Loucy (cell line): Measurements from ENCODE around the gene MELK.

ENCODE experiments used
- H2AFZ ChIP-seq: fragments of 200-600 bp; sonication (generic); 2 replicates; pipeline ENCODE4 v1.6.0; 2016; ENCODE audit warnings: antibody characterized with exemption, mild to moderate bottlenecking, low read length, moderate library complexity
- H3F3A ChIP-seq: fragments of 200-600 bp; 2 replicates; pipeline ENCODE4 v1.6.0; 2016; ENCODE audit warnings: antibody characterized with exemption, low read depth, mild to moderate bottlenecking
- H3K27me3 ChIP-seq: fragments of 200-600 bp; sonication (generic); 2 replicates; pipeline ENCODE4 v1.6.1; 2014; ENCODE audit warnings: low read length, mild to moderate bottlenecking; ENCODE audit not compliant: insufficient read depth, poor library complexity, severe bottlenecking
- H3K36me3 ChIP-seq: fragments of 200-600 bp; sonication (generic); 2 replicates; pipeline ENCODE4 v1.6.1; 2016; ENCODE audit warnings: low read length; ENCODE audit not compliant: insufficient read depth
- H3K4me1 ChIP-seq: fragments of 200-600 bp; sonication (generic); 2 replicates; pipeline ENCODE4 v1.5.1; 2014; ENCODE audit warnings: low read length, mild to moderate bottlenecking; ENCODE audit not compliant: insufficient read depth, poor library complexity, severe bottlenecking
- H3K4me2 ChIP-seq: fragments of 200-600 bp; sonication (generic); 2 replicates; pipeline ENCODE4 v1.6.0; 2014; ENCODE audit warnings: antibody characterized with exemption, low read length, low read depth, mild to moderate bottlenecking; ENCODE audit not compliant: poor library complexity, severe bottlenecking
- H3K4me3 ChIP-seq: fragments of 200-600 bp; sonication (generic); 2 replicates; pipeline ENCODE4 v1.5.1; 2014; ENCODE audit warnings: low read length, mild to moderate bottlenecking, mixed read lengths; ENCODE audit not compliant: poor library complexity, severe bottlenecking
- H3K79me2 ChIP-seq: fragments of 200-600 bp; sonication (generic); 2 replicates; pipeline ENCODE4 v1.6.1; 2014; ENCODE audit warnings: low read length; ENCODE audit not compliant: insufficient read depth
- H3K9ac ChIP-seq: fragments of 200-600 bp; sonication (generic); 2 replicates; pipeline ENCODE4 v1.6.0; 2014; ENCODE audit warnings: mild to moderate bottlenecking, low read depth, low read length, moderate library complexity; ENCODE audit not compliant: poor library complexity, severe bottlenecking
- H3K9me2 ChIP-seq: fragments of 200-600 bp; sonication (generic); replicated peaks from 2 replicates; pipeline ENCODE4 v1.6.1; 2016; ENCODE audit warnings: low read depth, low read length, mixed read lengths
- H3K9me3 ChIP-seq: fragments of 200-600 bp; sonication (generic); 2 replicates; pipeline ENCODE4 v1.6.1; 2014; ENCODE audit warnings: mild to moderate bottlenecking, antibody characterized with exemption, low read length, low read depth; ENCODE audit not compliant: insufficient read depth
- H4K20me1 ChIP-seq: fragments of 200-600 bp; sonication (generic); 2 replicates; pipeline ENCODE4 v1.6.0; 2014; ENCODE audit warnings: antibody characterized with exemption, low read length, mild to moderate bottlenecking; ENCODE audit not compliant: insufficient read depth, poor library complexity, severe bottlenecking
- EZH2phosphoT487 ChIP-seq: fragments of 200-600 bp; IDR thresholded peaks from 2 replicates; pipeline ENCODE4 v1.6.1; 2018; ENCODE audit warnings: antibody characterized with exemption, mild to moderate bottlenecking, moderate library complexity, borderline replicate concordance
- TF ChIP-seq, protein P1 (sequence below): fragments of 200-600 bp; sonication (generic); conservative IDR thresholded peaks from 2 replicates; pipeline ENCODE4 v1.5.1; 2014; ENCODE audit warnings: mild to moderate bottlenecking, antibody characterized with exemption, low read length

MELK gene

DNA sequence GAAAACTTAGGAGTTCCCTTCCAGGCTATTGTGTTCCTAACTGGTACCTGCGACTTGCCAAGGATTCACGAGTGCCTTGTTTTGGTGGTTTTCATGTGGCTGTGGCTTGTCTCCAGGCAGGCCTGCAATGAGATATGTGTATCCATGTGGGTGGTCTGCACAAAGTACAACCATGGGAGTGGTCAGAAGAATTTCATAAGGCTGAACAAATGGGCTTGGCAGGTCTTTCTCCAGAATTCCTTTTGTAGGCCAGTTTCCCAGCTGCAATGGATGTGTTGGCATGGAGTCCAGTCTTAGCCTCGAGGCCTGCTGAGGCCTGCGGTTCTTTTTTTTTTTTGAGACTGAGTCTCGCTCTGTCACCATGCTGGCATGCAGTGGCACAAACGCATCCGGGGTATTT is 28.8 kb upstream of the MELK start:
- Histone ChIP-seq H3K4me2 (no peak overlapping the region), H3K9me2 (no peaks in the 10 kb centered on the region), H3K4me1 (no peaks in the 10 kb centered on the region), H3K9ac (no peak overlapping the region), H4K20me1 (no peaks in the 10 kb centered on the region), H3F3A (no peaks in the 10 kb centered on the region), H3K27me3 (no peaks in the 10 kb centered on the region), H3K9me3 (no peaks in the 10 kb centered on the region), H3K4me3 (no peak overlapping the region), H3K36me3 (no peaks in the 10 kb centered on the region), H2AFZ (no peak overlapping the region), H3K79me2 (no peaks in the 10 kb centered on the region)
- TF ChIP-seq, protein P1, sequence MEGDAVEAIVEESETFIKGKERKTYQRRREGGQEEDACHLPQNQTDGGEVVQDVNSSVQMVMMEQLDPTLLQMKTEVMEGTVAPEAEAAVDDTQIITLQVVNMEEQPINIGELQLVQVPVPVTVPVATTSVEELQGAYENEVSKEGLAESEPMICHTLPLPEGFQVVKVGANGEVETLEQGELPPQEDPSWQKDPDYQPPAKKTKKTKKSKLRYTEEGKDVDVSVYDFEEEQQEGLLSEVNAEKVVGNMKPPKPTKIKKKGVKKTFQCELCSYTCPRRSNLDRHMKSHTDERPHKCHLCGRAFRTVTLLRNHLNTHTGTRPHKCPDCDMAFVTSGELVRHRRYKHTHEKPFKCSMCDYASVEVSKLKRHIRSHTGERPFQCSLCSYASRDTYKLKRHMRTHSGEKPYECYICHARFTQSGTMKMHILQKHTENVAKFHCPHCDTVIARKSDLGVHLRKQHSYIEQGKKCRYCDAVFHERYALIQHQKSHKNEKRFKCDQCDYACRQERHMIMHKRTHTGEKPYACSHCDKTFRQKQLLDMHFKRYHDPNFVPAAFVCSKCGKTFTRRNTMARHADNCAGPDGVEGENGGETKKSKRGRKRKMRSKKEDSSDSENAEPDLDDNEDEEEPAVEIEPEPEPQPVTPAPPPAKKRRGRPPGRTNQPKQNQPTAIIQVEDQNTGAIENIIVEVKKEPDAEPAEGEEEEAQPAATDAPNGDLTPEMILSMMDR: no peak
- TF ChIP-seq EZH2phosphoT487: no peak

- Histone ChIP-seq H3K36me3 (no peaks in the 10 kb centered on the region), H3K9me3 (no peaks in the 10 kb centered on the region), H3K79me2 (no peaks in the 10 kb centered on the region), H4K20me1 (no peaks in the 10 kb centered on the region), H3K9me2 (no peaks in the 10 kb centered on the region), H3K9ac (no peak overlapping the region), H3K4me3 (no peak overlapping the region), H3F3A (no peaks in the 10 kb centered on the region), H2AFZ (no peak overlapping the region), H3K27me3 (no peaks in the 10 kb centered on the region), H3K4me1 (no peaks in the 10 kb centered on the region), H3K4me2 (no peak overlapping the region)
- no peak for TF ChIP-seq EZH2phosphoT487
- TF ChIP-seq, protein P1: no peak
Observed at GRCh38 chr9:36547598-36547997, 25.1 kb upstream of the MELK start.

DNA sequence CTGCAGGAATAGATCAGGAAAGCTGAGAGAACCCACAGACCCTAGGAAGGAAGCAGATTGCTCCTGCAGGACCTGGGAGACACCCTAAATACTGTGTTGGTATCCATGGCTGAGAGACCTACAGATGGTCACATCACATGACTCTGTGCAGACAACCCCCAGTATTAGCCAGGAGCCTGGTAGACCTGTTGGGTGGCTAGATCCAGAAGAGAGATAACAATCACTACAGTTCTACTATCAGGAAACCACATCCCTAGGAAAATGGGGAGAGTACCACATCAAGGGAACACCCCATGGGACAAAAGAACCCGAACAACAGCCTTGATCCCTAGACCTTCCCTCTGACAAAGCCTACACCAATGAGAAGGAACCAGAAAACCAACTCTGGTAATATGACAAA is 24.2 kb upstream of the MELK start:
- Histone ChIP-seq H3K9me2 (no peaks in the 10 kb centered on the region), H3F3A (no peaks in the 10 kb centered on the region), H3K79me2 (no peaks in the 10 kb centered on the region), H4K20me1 (no peaks in the 10 kb centered on the region), H3K27me3 (no peaks in the 10 kb centered on the region), H3K36me3 (no peaks in the 10 kb centered on the region), H3K4me3 (no peak overlapping the region), H3K4me2 (no peak overlapping the region), H3K4me1 (no peaks in the 10 kb centered on the region), H3K9ac (no peak overlapping the region), H2AFZ (peak overlapping the region; percentile 36; the same call in 1 of the 2 replicates), H3K9me3 (no peaks in the 10 kb centered on the region)
- TF ChIP-seq, protein P1: no peak
- TF ChIP-seq EZH2phosphoT487: no peak
